ENCODE results near the gene SSTR3. TPM values are rescaled to one million over a fixed set of nuclear protein-coding genes. Genes with fewer than 3 reads are reported as not detected.

The SSTR3 gene
- 0.08 TPM for total RNA-seq (2021; ENCODE audit: unreplicated experiment)
- polyA plus RNA-seq (2012; ENCODE audit: insufficient read length), result not detected
- Bru-seq, nascent RNA, result not detected
- BruChase-seq, experiment 1, labeled RNA remaining after a 2-hour chase, result not detected
- percentile 14 among the genes with signal in this experiment for BruChase-seq, experiment 2, labeled RNA remaining after a 6-hour chase
- long read RNA-seq, result 0 reads

- Histone ChIP-seq H3K27ac (ENCODE audit: low read length) (no peak within 1 kb of the TSS), H3K27me3 (ENCODE audit: control insufficient read depth, insufficient read depth, low read length) (no peaks in the 10 kb centered on the region), H3K4me1 (ENCODE audit: control insufficient read depth, insufficient read depth, low read length) (no peaks in the 10 kb centered on the region), H3K4me3 (ENCODE audit: low read depth in 2 of 2, low read length in 2 of 2) (no peak within 1 kb of the TSS), H3K36me3 (ENCODE audit: control insufficient read depth, insufficient read depth, low read length) (no peaks in the 10 kb centered on the region), H3K9me3 (ENCODE audit: control insufficient read depth, insufficient read depth, low read depth, low read length) (no peaks in the 10 kb centered on the region)
- CTCF ChIA-PET, result no interaction called here
- intact Hi-C loops (cut with micrococcal nuclease; ENCODE audit: unreplicated experiment) (no loop called here), in situ Hi-C loops (cut with HindIII; ENCODE audit: low pct_unique_long_range_greater_than_20kb, low sequenced_read_pairs) (no loop called here)
- TF ChIP-seq POLR2AphosphoS5 (IDR thresholded peaks at IDR 0.05; ENCODE audit: low read depth, low read length) (no peak), TCF7L2 (IDR thresholded peaks at IDR 0.05; ENCODE audit: low read depth, low read length) (no peak), CTCF (IDR thresholded peaks at IDR 0.05) (no peak), REST (IDR thresholded peaks at IDR 0.05; ENCODE audit: insufficient read depth in 1 of 2, low read depth in 2 of 2, low read length in 1 of 2) (no peak)
- POLR2A ChIA-PET, result no interaction called here
- DNase-seq (ENCODE audit: low read depth, low spot score) (no peak), ATAC-seq (peak; percentile 65; the same call in 1 of the 2 replicates)
- no TSS peak for BruUV-seq (replicated peaks)
These were observed at the start of gene SSTR3 for GRCh38 chr22:37212174-37212906. Gene SSTR3, minus strand, starts transcription at chr22:37212477. Its CDS starts 4,674 bp downstream, at chr22:37207803.

GRCh38 chr22:37260901-37261336 is 48.6 kb upstream of the SSTR3 start:
- intact Hi-C loops (cut with micrococcal nuclease; ENCODE audit: unreplicated experiment) (no loop called here), in situ Hi-C loops (cut with HindIII; ENCODE audit: low pct_unique_long_range_greater_than_20kb, low sequenced_read_pairs) (no loop called here)
- H3K9me3 ChIP-seq (ENCODE audit: control insufficient read depth, insufficient read depth, low read depth, low read length), result peaks cover 14% of the 10 kb centered on the region; the same call in 1 of the 2 replicates
- H3K27ac ChIP-seq (ENCODE audit: low read length), result no peak overlapping the region
- DNase-seq (ENCODE audit: low read depth, low spot score), result no peak
- TF ChIP-seq CTCF (IDR thresholded peaks at IDR 0.05), result peak; percentile 87
- no peak for TF ChIP-seq SIN3A (IDR thresholded peaks at IDR 0.05; ENCODE audit: borderline replicate concordance, insufficient read depth, low read depth, low read length)
- TF ChIP-seq POLR2AphosphoS5 (IDR thresholded peaks at IDR 0.05; ENCODE audit: low read depth, low read length), result no peak
- peaks cover 14% of the 10 kb centered on the region for H3K4me1 ChIP-seq (ENCODE audit: control insufficient read depth, insufficient read depth, low read length)
- no peaks in the 10 kb centered on the region for H3K36me3 ChIP-seq (ENCODE audit: control insufficient read depth, insufficient read depth, low read length)
- ChIA-PET POLR2A (no interaction called here), CTCF (no interaction called here)
- BruUV-seq (replicated peaks), result no TSS peak
- H3K4me3 ChIP-seq (ENCODE audit: low read depth in 2 of 2, low read length in 2 of 2), result no peak overlapping the region
- no peaks in the 10 kb centered on the region for H3K27me3 ChIP-seq (ENCODE audit: control insufficient read depth, insufficient read depth, low read length)
- ATAC-seq, result peak; percentile 65

Data from Panc1 (cell line).